ENCODE results near the gene CACNA2D2.

CACNA2D2 gene

GRCh38 chr3:50453907-50454306 is 49.5 kb downstream of the CACNA2D2 start:
- Histone ChIP-seq H3K79me2 (ENCODE audit: insufficient read depth, low read length) (no peaks in the 10 kb centered on the region), H4K20me1 (ENCODE audit: insufficient read depth, low read length) (no peaks in the 10 kb centered on the region), H3K4me2 (ENCODE audit: low read length) (no peak overlapping the region), H3K36me3 (ENCODE audit: insufficient read depth, low read length) (no peaks in the 10 kb centered on the region), H3K27ac (ENCODE audit: low read depth, low read length, poor library complexity, severe bottlenecking) (no peak overlapping the region), H2AFZ (ENCODE audit: low read length) (no peak overlapping the region), H3F3A (ENCODE audit: insufficient read depth, low read length) (no peaks in the 10 kb centered on the region), H3K27me3 (ENCODE audit: insufficient read depth, low read length) (peaks cover 5% of the 10 kb centered on the region; the same call in 1 of the 2 replicates), H3K9me2 (ENCODE audit: low read depth, low read length) (no peaks in the 10 kb centered on the region), H3K4me1 (ENCODE audit: insufficient read depth, low read length, severe bottlenecking) (no peaks in the 10 kb centered on the region), H3K9ac (ENCODE audit: low read length) (no peak overlapping the region), H3K9me3 (ENCODE audit: low read length) (no peaks in the 10 kb centered on the region), H3K4me3 (ENCODE audit: low read depth, low read length, poor library complexity, severe bottlenecking) (no peak overlapping the region)
- TF ChIP-seq, protein P1, sequence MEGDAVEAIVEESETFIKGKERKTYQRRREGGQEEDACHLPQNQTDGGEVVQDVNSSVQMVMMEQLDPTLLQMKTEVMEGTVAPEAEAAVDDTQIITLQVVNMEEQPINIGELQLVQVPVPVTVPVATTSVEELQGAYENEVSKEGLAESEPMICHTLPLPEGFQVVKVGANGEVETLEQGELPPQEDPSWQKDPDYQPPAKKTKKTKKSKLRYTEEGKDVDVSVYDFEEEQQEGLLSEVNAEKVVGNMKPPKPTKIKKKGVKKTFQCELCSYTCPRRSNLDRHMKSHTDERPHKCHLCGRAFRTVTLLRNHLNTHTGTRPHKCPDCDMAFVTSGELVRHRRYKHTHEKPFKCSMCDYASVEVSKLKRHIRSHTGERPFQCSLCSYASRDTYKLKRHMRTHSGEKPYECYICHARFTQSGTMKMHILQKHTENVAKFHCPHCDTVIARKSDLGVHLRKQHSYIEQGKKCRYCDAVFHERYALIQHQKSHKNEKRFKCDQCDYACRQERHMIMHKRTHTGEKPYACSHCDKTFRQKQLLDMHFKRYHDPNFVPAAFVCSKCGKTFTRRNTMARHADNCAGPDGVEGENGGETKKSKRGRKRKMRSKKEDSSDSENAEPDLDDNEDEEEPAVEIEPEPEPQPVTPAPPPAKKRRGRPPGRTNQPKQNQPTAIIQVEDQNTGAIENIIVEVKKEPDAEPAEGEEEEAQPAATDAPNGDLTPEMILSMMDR (IDR thresholded peaks at IDR 0.05; ENCODE audit: low read length) = no peak
- no peak for TF ChIP-seq EZH2 (IDR thresholded peaks at IDR 0.05; ENCODE audit: borderline replicate concordance, low read length)

- H3K9me3 ChIP-seq (ENCODE audit: low read length) = no peaks in the 10 kb centered on the region
- H3K27me3 ChIP-seq (ENCODE audit: insufficient read depth, low read length) = 0 out of 2 replicates have a peak, but pooled peaks cover 4% of the 10 kb centered on the region
- H3K36me3 ChIP-seq (ENCODE audit: insufficient read depth, low read length) = no peaks in the 10 kb centered on the region
- no peak overlapping the region for H3K4me3 ChIP-seq (ENCODE audit: low read depth, low read length, poor library complexity, severe bottlenecking)
- H2AFZ ChIP-seq (ENCODE audit: low read length) = no peak overlapping the region
- no peak for TF ChIP-seq EZH2 (IDR thresholded peaks at IDR 0.05; ENCODE audit: borderline replicate concordance, low read length)
- TF ChIP-seq, protein P1 (IDR thresholded peaks at IDR 0.05; ENCODE audit: low read length) = no peak
- H3K9me2 ChIP-seq (ENCODE audit: low read depth, low read length) = no peaks in the 10 kb centered on the region
- H3K27ac ChIP-seq (ENCODE audit: low read depth, low read length, poor library complexity, severe bottlenecking) = no peak overlapping the region
- H3K79me2 ChIP-seq (ENCODE audit: insufficient read depth, low read length) = no peaks in the 10 kb centered on the region
- H3K4me2 ChIP-seq (ENCODE audit: low read length) = no peak overlapping the region
- H4K20me1 ChIP-seq (ENCODE audit: insufficient read depth, low read length) = no peaks in the 10 kb centered on the region
- H3F3A ChIP-seq (ENCODE audit: insufficient read depth, low read length) = no peaks in the 10 kb centered on the region
- no peak overlapping the region for H3K9ac ChIP-seq (ENCODE audit: low read length)
- H3K4me1 ChIP-seq (ENCODE audit: insufficient read depth, low read length, severe bottlenecking) = no peaks in the 10 kb centered on the region
Measured at GRCh38 chr3:50450209-50450921, 53.1 kb downstream of the CACNA2D2 start.

DNA sequence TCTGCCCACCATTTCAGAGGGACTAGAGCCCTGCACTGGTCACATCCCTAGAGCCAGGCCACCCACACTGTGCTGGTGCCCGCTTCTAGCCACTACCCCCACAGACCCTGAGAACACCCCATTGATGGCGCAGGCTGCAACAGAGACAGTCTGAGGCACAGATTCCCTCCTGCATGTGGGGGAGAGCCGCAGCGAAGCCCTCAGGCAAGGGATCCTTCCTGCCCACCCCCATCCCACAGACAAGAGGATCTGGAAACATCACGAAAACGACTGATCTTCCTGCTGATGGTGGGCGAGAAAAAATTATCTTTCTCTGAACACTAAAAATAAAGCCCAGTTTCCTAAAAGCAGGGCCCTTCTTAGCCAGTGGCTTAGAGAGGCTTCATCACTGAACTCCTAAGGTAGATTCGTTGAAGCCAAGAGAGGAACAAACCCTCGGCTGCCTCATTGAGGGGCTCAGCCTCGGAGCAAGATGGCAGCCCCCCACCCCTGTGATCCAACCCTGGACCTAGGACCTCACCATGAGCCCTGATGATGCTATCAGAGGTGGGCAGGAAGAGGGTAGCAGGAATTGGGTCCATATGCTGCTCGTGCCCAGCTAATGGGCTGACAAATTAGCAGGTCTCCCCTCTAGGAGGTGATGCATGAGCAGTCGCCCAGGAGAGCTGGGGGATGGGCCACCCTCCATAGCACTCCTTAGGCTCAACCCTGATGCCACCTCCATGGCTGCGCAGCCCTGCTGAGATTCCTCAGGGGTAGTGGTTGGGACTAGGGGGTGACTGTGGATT is 54.5 kb downstream of the CACNA2D2 start:
- no peak overlapping the region for H3K4me2 ChIP-seq (ENCODE audit: low read length)
- H2AFZ ChIP-seq (ENCODE audit: low read length) = no peak overlapping the region
- H3K36me3 ChIP-seq (ENCODE audit: insufficient read depth, low read length) = no peaks in the 10 kb centered on the region
- H3F3A ChIP-seq (ENCODE audit: insufficient read depth, low read length) = no peaks in the 10 kb centered on the region
- H3K4me3 ChIP-seq (ENCODE audit: low read depth, low read length, poor library complexity, severe bottlenecking) = no peak overlapping the region
- no peaks in the 10 kb centered on the region for H3K4me1 ChIP-seq (ENCODE audit: insufficient read depth, low read length, severe bottlenecking)
- H3K27ac ChIP-seq (ENCODE audit: low read depth, low read length, poor library complexity, severe bottlenecking) = no peak overlapping the region
- TF ChIP-seq, protein P1 (IDR thresholded peaks at IDR 0.05; ENCODE audit: low read length) = no peak
- TF ChIP-seq EZH2 (IDR thresholded peaks at IDR 0.05; ENCODE audit: borderline replicate concordance, low read length) = no peak
- no peak overlapping the region for H3K9ac ChIP-seq (ENCODE audit: low read length)
- 0 out of 2 replicates have a peak, but pooled peaks cover 11% of the 10 kb centered on the region for H3K27me3 ChIP-seq (ENCODE audit: insufficient read depth, low read length)
- H3K9me3 ChIP-seq (ENCODE audit: low read length) = no peaks in the 10 kb centered on the region
- no peaks in the 10 kb centered on the region for H3K9me2 ChIP-seq (ENCODE audit: low read depth, low read length)
- no peaks in the 10 kb centered on the region for H3K79me2 ChIP-seq (ENCODE audit: insufficient read depth, low read length)
- H4K20me1 ChIP-seq (ENCODE audit: insufficient read depth, low read length) = no peaks in the 10 kb centered on the region

All from OCI-LY1 (cell line).